Measurements from ENCODE around the gene NBL1. TPM values are rescaled to one million over a fixed set of nuclear protein-coding genes. Genes with fewer than 3 reads are reported as not detected.

Gene NBL1
- total and polyA plus RNA-seq, 3 donors from 2014 or later = 44.3 to 141 (median 73.3) TPM

DNA sequence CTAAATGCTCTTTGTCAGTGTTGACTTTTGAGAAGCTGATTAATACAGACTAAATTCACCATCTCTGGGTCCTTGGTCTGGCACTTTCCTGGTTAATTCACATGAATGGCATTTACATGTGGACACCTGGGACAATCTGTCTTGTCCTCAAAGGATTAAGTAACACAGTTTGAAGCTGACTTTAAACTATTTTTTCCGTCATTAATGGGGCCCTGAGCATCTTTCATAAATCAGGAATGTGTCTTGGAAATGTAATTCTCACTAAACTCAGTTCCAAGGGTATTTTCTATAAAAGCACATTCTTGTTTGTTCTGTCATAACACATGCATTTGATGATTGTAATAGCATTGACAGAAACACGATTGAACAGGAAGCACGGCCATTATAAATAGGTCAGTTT is 26.7 kb upstream of the NBL1 start:
- TF ChIP-seq POLR2A (IDR thresholded peaks at IDR 0.05) = no peak
- TF ChIP-seq, protein P1, sequence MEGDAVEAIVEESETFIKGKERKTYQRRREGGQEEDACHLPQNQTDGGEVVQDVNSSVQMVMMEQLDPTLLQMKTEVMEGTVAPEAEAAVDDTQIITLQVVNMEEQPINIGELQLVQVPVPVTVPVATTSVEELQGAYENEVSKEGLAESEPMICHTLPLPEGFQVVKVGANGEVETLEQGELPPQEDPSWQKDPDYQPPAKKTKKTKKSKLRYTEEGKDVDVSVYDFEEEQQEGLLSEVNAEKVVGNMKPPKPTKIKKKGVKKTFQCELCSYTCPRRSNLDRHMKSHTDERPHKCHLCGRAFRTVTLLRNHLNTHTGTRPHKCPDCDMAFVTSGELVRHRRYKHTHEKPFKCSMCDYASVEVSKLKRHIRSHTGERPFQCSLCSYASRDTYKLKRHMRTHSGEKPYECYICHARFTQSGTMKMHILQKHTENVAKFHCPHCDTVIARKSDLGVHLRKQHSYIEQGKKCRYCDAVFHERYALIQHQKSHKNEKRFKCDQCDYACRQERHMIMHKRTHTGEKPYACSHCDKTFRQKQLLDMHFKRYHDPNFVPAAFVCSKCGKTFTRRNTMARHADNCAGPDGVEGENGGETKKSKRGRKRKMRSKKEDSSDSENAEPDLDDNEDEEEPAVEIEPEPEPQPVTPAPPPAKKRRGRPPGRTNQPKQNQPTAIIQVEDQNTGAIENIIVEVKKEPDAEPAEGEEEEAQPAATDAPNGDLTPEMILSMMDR (IDR thresholded peaks at IDR 0.05) = no peak
- H3K9me3 ChIP-seq = no peaks in the 10 kb centered on the region
- H3K4me1 ChIP-seq = no peaks in the 10 kb centered on the region
- H3K4me3 ChIP-seq = no peak overlapping the region
- intact Hi-C loops (cut with DNase I; ENCODE audit: low total_unique reads) = no loop called here
- WGBS, 2 donors = 89 to 94% methylated on average over 3 of the region's 3 CpGs
- no peaks in the 10 kb centered on the region for H3K36me3 ChIP-seq (ENCODE audit: low read depth, missing control alignments)
- DNase-seq = no peak
- H3K27me3 ChIP-seq = no peaks in the 10 kb centered on the region
- no peak overlapping the region for H3K27ac ChIP-seq

DNA sequence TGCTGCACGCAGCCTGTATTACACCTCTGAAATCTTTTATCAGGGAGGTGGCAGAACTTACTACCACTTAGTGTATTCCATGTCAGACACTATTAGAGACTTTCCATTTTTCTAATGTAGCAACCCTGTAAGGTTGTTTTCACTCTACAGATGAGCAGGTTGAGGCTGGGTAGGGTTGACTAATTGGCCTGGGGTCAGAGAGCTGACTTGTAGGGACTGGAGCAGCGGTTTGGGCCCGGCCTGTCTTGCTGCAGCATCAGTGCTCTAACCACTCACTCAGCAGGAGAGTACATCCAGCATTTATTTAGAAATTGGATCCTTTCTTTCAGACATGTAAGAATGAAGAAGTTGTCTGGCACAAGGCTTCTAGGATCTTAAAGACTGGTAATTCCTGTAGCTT is 25.7 kb upstream of the NBL1 start:
- no peak for DNase-seq
- Histone ChIP-seq H3K4me1 (no peaks in the 10 kb centered on the region), H3K9me3 (no peaks in the 10 kb centered on the region), H3K36me3 (ENCODE audit: low read depth, missing control alignments) (no peaks in the 10 kb centered on the region), H3K27ac (no peak overlapping the region), H3K4me3 (no peak overlapping the region), H3K27me3 (no peaks in the 10 kb centered on the region)
- 89 to 94% methylated on average over 3 of the region's 3 CpGs for WGBS, 2 donors
- TF ChIP-seq, protein P1 (IDR thresholded peaks at IDR 0.05) = no peak
- TF ChIP-seq POLR2A (IDR thresholded peaks at IDR 0.05) = no peak
- intact Hi-C loops (cut with DNase I; ENCODE audit: low total_unique reads) = no loop called here

DNA sequence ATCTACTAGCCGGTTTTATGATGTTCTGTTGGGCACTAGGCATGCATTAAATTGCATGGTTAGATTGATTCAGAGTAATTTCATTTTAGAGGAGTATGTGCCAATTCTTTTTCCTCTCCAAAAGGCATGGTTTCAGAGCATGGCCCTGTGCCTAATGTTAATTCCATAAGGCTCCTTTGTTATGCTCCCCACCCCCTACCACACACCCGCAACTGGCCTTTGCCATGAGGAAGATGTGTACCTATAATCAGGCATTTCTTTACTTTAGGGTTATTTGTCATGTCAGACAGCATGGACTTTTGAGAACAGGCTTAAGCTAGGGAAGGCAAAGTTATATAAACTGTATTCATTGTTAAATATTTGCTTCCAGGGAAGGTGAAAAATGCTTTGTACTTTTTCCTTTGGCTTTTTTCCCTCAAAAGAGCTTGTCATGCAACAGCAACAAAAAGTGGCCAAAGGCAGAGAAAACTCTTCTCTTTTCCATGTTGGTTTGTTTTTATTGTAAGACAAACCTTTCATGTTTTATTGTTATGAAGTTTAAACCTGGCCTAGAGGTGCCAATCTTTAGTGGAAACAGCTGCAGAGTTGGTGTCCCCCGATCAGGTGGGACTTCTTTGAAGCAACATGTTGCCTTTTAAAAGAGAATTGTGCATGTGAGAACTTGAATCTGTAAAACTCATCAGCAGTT is 24.3 kb upstream of the NBL1 start:
- no peaks in the 10 kb centered on the region for H3K27me3 ChIP-seq
- H3K4me3 ChIP-seq = no peak overlapping the region
- TF ChIP-seq POLR2A (IDR thresholded peaks at IDR 0.05) = no peak
- TF ChIP-seq, protein P1 (IDR thresholded peaks at IDR 0.05) = no peak
- no peaks in the 10 kb centered on the region for H3K4me1 ChIP-seq
- no peak for DNase-seq
- intact Hi-C loops (cut with DNase I; ENCODE audit: low total_unique reads) = no loop called here
- WGBS, 2 donors = 64 to 72% methylated on average over 3 of the region's 3 CpGs
- H3K27ac ChIP-seq = no peak overlapping the region
- H3K9me3 ChIP-seq = no peaks in the 10 kb centered on the region
- H3K36me3 ChIP-seq (ENCODE audit: low read depth, missing control alignments) = no peaks in the 10 kb centered on the region

DNA sequence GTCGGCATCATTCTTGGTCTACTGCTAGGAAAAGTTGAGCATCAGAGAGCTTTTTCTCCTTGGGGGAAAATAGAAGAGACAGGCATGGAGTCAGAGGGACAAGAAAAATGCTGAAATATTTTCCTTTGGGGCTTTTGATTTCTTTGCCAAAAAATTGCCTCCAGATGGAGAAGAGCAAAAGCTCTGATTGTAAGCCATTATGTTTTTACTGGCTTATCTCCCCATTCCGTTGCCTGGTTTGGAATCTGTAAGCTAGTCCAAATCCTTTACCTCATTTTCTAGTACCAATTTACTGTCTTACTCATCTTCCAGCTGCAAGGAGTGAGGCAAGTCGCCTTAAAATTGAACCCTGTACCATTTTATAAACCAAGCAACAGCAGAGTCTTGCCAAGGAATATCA is 23.3 kb upstream of the NBL1 start:
- no peaks in the 10 kb centered on the region for H3K9me3 ChIP-seq
- no peak for DNase-seq
- H3K4me3 ChIP-seq = no peak overlapping the region
- intact Hi-C loops (cut with DNase I; ENCODE audit: low total_unique reads) = no loop called here
- TF ChIP-seq, protein P1 (IDR thresholded peaks at IDR 0.05) = no peak
- TF ChIP-seq POLR2A (IDR thresholded peaks at IDR 0.05) = no peak
- no peaks in the 10 kb centered on the region for H3K27me3 ChIP-seq
- H3K27ac ChIP-seq = no peak overlapping the region
- H3K4me1 ChIP-seq = no peaks in the 10 kb centered on the region
- 58 to 68% methylated on average over 3 of the region's 3 CpGs for WGBS, 2 donors
- no peaks in the 10 kb centered on the region for H3K36me3 ChIP-seq (ENCODE audit: low read depth, missing control alignments)
